ENCODE results near the gene BRME1.
A peak's percentile ranks its signal among the peaks of the same experiment; 100 is the strongest.

- peak in 2 of 3 experiments; percentile 17 to 35 for TF ChIP-seq CTCF (optimal IDR thresholded peaks at IDR 0.05 in 1 of 3, IDR thresholded peaks at IDR 0.05 in 1 of 3, conservative IDR thresholded peaks at IDR 0.05 in 1 of 3; ENCODE audit: extremely low read depth in 1 of 3, insufficient read depth in 2 of 3, low read length in 3 of 3)
- TF ChIP-seq EZH2 (IDR thresholded peaks at IDR 0.05; ENCODE audit: low read length): no peak
Measured at GRCh38 chr19:13872695-13873389, 33.1 kb downstream of the BRME1 start.
